ENCODE measurements around the gene CXCL3.

CXCL3 gene

DNA sequence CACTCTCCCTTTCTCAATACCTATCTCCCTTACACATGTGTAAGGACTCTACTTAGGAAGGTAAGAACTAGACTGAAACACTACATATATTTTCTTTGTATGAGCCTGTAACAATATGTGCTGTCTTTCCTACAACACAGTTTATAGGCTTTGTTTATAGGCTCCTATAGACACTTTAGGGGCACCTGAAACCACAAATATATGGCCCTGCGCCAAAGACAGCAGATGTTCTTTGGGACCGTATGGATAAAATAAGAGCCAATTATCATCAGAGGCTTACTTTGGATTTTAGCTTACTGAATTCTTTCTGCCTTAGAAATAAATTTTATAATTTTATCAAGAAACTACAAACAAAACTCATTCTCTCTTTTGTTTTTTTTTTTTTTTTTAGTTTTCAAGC lies 16.6 kb upstream of the CXCL3 start:
- no peak for DNase-seq

DNA sequence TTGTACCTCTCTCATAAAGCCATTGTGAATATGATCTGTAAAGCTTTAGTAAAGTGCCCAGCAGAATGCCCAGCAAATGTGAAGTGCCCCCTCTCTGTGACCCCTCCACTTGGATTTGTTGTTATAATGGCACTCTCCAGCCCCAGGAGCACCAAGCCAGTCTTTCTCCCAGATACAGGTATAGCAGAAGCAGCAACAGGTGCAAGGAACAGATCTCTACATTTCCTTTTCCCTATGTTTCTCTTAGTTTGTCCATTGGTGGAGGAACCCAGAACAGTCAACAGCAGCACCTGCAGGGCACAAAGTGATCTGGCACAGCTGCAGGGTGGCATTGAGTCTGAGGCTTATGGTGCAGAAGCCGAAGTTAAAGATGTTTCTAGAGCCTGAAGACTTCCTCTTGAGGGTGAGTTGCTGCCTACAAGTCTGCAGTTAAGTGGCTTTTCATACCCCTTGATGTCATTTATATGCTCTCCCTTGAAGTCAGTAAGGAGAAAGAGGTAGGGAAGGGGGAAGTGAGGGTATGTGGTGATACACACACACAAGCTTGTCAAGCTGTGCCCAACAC lies 16.1 kb upstream of the CXCL3 start:
- DNase-seq = no peak

DNA sequence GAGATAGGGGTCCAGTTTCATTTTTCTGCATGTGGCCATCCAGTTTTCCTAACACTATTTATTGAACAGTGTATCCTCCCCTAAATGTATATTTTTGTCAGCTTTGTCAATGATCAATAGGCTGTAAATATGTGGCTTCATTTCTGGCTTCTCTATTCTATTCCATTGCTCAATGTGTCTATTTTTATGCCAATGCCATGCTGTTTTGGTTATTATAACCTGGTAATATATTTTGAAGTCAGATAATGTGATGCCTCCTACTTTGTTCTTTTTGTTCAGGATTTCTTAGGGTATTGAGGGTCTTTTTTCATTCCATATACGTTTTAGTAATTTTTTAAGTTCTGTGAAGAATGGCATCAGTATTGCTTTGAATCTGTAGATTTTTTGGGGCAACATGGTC lies 8.7 kb upstream of the CXCL3 start:
- no peak for DNase-seq

DNA sequence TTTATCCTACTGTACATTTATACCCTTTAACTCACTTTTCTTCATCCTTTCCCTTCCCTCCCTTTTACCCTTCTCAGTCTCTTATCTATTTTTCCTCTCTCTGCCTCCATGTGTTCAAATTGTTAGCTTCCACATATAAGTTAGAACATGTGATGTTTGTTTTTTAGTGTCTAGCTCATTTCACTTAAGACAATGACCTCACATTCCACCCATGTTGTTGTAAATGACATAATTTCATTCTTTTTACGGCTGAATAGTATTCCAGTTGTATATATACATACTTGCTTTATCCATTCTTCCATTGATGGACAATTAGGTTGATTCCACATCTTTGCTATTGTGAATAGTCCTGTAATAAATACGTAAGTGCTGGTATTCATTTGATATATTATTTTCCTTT lies 7.3 kb upstream of the CXCL3 start:
- no peak for DNase-seq

DNA sequence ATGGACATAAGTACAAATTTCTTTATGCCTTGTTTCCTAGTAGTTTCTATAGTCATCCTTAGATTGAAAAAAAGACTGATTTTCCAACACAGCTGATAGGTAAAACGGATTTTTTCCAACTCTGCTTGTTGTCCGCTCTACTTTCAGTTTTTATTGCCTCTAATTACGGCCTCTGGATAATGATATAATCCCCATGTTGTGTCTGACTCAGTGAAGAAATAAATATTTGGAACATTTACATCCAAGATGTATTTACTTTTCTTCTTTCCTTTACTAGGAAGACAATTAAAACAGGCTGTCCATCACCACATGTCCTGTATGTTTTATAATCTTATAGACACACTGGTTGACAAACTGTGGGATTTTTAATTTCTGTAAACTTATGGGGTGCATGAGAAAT lies 6.8 kb upstream of the CXCL3 start:
- DNase-seq = no peak

GRCh38 chr4:74044677-74045076 lies 6.2 kb upstream of the CXCL3 start:
- peak; percentile 79 for DNase-seq

- no peak for DNase-seq
Measured at GRCh38 chr4:74042681-74043080, 4.2 kb upstream of the CXCL3 start.

- no peak for DNase-seq
Measured at GRCh38 chr4:74041418-74041817, 2.9 kb upstream of the CXCL3 start.

DNA sequence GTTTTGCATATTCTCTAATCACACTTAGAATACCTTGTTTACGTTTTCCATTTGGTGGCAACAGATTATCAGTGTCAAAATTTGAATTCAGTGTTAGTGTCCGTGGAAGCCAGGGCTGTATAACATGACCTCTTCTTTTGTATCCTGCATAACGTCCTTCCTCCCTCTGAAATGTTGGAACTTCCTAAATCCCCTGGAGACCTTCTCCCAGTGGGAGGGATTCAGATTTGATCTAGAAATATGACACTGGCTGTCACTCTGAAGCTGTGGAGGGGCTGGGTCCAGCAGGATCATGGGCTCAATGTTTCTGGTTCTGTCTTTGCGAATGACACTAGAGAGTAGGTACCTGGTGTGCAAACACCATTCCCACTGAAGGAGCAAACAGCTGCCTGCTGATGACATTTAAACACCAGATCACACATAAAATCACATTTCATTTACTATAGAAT lies 850 bp upstream of the CXCL3 start:
- no peak for DNase-seq

DNA sequence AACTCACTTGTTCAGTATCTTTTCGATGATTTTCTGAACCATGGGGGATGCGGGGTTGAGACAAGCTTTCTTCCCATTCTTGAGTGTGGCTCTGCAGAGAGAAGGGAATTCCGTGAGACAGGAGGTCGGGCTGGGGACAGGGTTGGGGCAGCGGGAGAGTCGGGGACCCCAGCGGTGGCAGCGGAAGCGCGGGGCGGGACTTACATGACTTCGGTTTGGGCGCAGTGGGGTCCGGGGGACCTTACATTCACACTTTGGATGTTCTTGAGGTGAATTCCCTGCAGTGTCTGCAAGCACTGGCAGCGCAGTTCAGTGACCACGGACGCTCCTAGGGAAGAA lies 434 bp downstream of the CXCL3 start:
- DNase-seq = no peak

- DNase-seq = no peak
Measured at GRCh38 chr4:74037076-74037955, 1.2 kb downstream of the CXCL3 start.

DNA sequence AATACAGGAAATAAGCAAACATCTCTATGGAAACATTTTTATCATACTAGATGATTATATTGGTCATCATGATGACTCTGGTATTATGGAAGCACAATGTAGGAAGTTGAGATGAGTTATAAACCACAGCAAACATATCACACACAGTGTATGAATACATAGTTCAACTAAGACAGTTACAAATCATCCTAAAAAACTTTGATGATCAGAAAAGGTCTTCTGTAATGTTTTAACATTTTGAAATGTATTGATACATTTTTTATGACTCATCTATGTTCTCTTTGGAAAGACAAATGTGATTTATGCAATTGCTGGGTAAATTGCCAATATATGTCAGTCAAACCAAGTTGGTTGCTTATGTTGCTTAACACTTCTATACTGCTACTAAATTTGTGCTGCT lies 4.8 kb downstream of the CXCL3 start:
- DNase-seq = peak; percentile 74

- peak; percentile 77 for DNase-seq
Measured at GRCh38 chr4:74032064-74032463, 6.4 kb downstream of the CXCL3 start.

DNA sequence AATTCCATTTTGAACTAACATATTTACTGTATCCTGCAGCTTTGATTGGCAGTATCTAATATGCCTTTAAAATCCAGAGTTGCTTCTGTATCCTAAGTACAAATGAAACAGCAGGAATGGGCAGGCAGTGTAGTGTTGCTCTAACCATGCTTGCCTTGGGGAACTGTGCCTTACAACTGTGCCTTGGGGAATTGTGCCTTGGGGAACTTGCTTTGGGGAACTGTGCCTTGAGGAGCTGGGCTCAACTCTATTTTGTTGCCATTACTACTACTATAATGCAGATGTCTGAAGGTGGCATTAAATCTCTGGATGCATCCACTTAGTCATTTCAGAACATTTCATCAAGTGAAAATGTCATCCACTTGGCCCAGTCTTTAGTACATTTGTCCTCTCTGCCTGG lies 6.9 kb downstream of the CXCL3 start:
- no peak for DNase-seq

DNA sequence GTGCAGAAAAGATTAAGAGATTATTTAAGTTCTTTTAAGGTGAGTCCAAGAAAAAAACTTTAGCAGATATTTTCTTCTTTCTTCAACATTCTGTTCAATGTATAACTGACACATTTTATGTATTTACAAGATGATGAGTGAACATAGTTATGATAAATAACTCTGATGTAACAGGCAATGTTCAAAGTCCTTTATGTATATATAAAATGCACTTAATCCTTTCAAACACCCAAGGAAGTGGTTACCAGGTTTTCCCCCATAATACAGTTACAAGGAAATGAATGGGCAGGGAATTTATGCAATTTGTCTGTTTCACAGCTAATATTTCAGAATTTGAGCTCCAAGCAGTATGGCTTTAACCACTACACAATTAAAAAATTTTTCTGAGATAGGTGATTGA lies 8.2 kb downstream of the CXCL3 start:
- DNase-seq = no peak

- no peak for DNase-seq
Measured at GRCh38 chr4:74028504-74028903, 10.0 kb downstream of the CXCL3 start.

DNA sequence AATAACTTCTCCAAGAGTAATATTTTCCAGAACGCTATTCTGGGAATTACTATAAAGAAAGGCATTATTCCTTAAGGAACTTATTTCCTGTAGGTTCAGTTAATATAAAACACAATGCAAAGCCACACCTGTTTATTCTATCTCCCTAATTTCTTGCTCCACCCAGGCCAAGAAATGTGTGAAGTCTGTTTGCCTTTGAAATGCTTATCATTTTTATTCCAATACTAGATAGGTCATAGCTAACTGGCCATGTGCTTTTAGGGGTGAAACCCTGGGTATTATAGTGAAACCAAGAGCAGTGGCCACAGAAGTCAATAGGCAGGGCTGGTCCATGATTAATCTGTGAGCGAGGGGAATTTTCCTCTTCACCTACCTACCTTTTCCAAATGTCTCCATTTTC lies 14.8 kb downstream of the CXCL3 start:
- no peak for DNase-seq

GRCh38 chr4:74021601-74022000 lies 16.9 kb downstream of the CXCL3 start:
- no peak for DNase-seq

- no peak for DNase-seq
Measured at GRCh38 chr4:74018771-74019170, 19.7 kb downstream of the CXCL3 start.

DNA sequence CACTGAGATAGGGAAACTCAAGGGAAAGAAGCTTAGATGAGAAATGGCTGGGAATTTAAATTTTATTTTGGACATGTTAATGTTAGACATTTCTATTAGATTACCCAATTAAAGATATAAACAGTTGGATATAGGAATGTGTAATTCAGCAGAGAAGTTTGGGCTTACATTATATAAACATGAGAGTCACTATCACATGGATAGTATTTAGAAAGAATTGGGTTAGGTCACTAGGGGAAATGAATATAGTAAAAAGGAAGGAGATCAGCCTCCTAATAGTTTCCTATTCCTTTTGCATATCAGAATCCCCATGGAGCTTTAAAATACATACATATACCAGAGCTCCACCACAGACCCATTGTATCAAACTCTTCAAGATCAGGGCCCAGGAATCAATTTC lies 20.4 kb downstream of the CXCL3 start:
- DNase-seq = no peak

- no peak for DNase-seq
Measured at GRCh38 chr4:74016068-74016467, 22.4 kb downstream of the CXCL3 start.

- no peak for DNase-seq
Measured at GRCh38 chr4:74015126-74015780, 23.2 kb downstream of the CXCL3 start.

- no peak for DNase-seq
Measured at GRCh38 chr4:74014332-74014731, 24.2 kb downstream of the CXCL3 start.

- DNase-seq = no peak
Measured at GRCh38 chr4:74013264-74013663, 25.2 kb downstream of the CXCL3 start.
